A673 (cell line): ENCODE data around the gene CTAG2. TPM values are rescaled to one million over a fixed set of nuclear protein-coding genes. Genes with fewer than 3 reads are reported as not detected.

Experiments used
- BruUV-seq: library from RNA; stranded (reverse); fragments of 400-500 nt; replicated peaks from 2 replicates; lab custom pipeline; 2021; lab: Mats Ljungman, UMichigan
- CTCF ChIA-PET: fragments of 300-600 bp; sonication (Branson Sonifier 250); formaldehyde crosslinking; loops from one replicate; lab custom pipeline; 2022; ENCODE audit warnings: antibody characterized with exemption; lab: Charles Lee
- POLR2A ChIA-PET: fragments of 300-600 bp; sonication (Branson Sonifier 250); formaldehyde crosslinking; loops from one replicate; lab custom pipeline; 2022; ENCODE audit warnings: antibody characterized with exemption; ENCODE audit not compliant: low non-redundant PET; lab: Charles Lee
- DNase-seq: peaks from one replicate; pipeline ENCODE4 v3.0.0-alpha.2; 2015; ENCODE audit warnings: low spot score
- H3K27ac ChIP-seq: fragments of 200-600 bp; sonication (generic); 2 replicates; pipeline ENCODE4 v1.5.1; 2016; ENCODE audit warnings: mixed run types, low read depth, mild to moderate bottlenecking, mixed read lengths, antibody characterized with exemption, low read length; ENCODE audit not compliant: poor library complexity, severe bottlenecking
- H3K27me3 ChIP-seq: fragments of 200-600 bp; sonication (generic); replicated peaks from 2 replicates; pipeline ENCODE4 v1.6.1; 2017; ENCODE audit warnings: mixed run types, low read depth, mild to moderate bottlenecking, mixed read lengths, antibody characterized with exemption, low read length; ENCODE audit not compliant: insufficient read depth, poor library complexity
- H3K36me3 ChIP-seq: fragments of 200-600 bp; sonication (generic); 2 replicates; pipeline ENCODE4 v1.6.1; 2016; ENCODE audit warnings: mixed run types, mild to moderate bottlenecking, mixed read lengths, antibody characterized with exemption, low read length; ENCODE audit not compliant: insufficient read depth, poor library complexity, severe bottlenecking
- H3K4me1 ChIP-seq: fragments of 200-600 bp; sonication (generic); 2 replicates; pipeline ENCODE4 v1.6.1; 2017; ENCODE audit warnings: mixed run types, mild to moderate bottlenecking, mixed read lengths, antibody characterized with exemption, low read length; ENCODE audit not compliant: insufficient read depth, poor library complexity, severe bottlenecking
- H3K4me3 ChIP-seq: fragments of 200-600 bp; sonication (generic); 2 replicates; pipeline ENCODE4 v1.5.1; 2016; ENCODE audit warnings: low read depth, mixed run types, mild to moderate bottlenecking, mixed read lengths, low read length; ENCODE audit not compliant: poor library complexity, severe bottlenecking
- H3K9me3 ChIP-seq: fragments of 200-600 bp; sonication (generic); 2 replicates; pipeline ENCODE4 v1.6.1; 2016; ENCODE audit warnings: mixed run types, low read depth, mild to moderate bottlenecking, mixed read lengths, antibody characterized with exemption, low read length; ENCODE audit not compliant: poor library complexity, severe bottlenecking
- EZH2 ChIP-seq: fragments of 200-600 bp; sonication (generic); IDR thresholded peaks from 2 replicates; pipeline ENCODE4 v1.6.1; 2017; ENCODE audit warnings: borderline replicate concordance, low read depth, mild to moderate bottlenecking, mixed read lengths, antibody characterized with exemption, low read length; ENCODE audit not compliant: poor library complexity, severe bottlenecking
- intact Hi-C: fragments of 100-400 bp; cut with micrococcal nuclease; formaldehyde crosslinking; loops from one replicate; pipeline ENCODE4 v1.10.0; 2022; ENCODE audit not compliant: unreplicated experiment
- total RNA-seq: library from RNA; stranded (reverse); gene quantifications from 2 replicates; pipeline ENCODE4 v1.2.3, GENCODE V29; 2021
- TF ChIP-seq, protein P1 (sequence below): fragments of 300-800, 200-600 bp; sonication (generic); conservative IDR thresholded peaks from 2 replicates; pipeline ENCODE4 v1.5.1; 2017; ENCODE audit warnings: low read depth, mild to moderate bottlenecking, antibody characterized with exemption, low read length, moderate library complexity, mixed read lengths

Gene CTAG2
- total RNA-seq, 1 experiment from 2014 or later, result not detected

DNA sequence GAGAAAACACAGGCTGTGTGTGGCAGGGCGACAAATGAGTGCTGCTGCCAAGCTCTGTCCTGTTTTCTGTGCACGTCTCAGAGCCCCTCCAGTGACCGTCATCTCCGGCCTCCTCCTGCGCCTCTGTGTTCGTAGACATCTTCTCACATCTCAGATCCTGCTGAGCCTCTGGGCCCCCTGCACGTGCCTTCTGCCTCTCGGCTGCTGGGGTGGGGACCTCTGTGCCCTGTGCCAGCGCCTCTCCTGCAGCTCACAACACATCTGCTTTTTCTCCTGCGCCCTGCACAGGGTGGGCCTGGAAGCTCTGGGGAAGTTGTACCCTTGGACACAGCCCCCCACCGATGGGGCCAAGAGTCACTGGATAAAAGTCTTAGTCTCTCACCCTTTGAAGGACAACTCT is 2.4 kb upstream of the CTAG2 start:
- TF ChIP-seq, protein P1, sequence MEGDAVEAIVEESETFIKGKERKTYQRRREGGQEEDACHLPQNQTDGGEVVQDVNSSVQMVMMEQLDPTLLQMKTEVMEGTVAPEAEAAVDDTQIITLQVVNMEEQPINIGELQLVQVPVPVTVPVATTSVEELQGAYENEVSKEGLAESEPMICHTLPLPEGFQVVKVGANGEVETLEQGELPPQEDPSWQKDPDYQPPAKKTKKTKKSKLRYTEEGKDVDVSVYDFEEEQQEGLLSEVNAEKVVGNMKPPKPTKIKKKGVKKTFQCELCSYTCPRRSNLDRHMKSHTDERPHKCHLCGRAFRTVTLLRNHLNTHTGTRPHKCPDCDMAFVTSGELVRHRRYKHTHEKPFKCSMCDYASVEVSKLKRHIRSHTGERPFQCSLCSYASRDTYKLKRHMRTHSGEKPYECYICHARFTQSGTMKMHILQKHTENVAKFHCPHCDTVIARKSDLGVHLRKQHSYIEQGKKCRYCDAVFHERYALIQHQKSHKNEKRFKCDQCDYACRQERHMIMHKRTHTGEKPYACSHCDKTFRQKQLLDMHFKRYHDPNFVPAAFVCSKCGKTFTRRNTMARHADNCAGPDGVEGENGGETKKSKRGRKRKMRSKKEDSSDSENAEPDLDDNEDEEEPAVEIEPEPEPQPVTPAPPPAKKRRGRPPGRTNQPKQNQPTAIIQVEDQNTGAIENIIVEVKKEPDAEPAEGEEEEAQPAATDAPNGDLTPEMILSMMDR, result no peak
- TF ChIP-seq EZH2, result no peak
- Histone ChIP-seq H3K27ac (no peak overlapping the region), H3K9me3 (no peaks in the 10 kb centered on the region), H3K4me1 (no peaks in the 10 kb centered on the region), H3K27me3 (no peaks in the 10 kb centered on the region), H3K4me3 (no peak overlapping the region), H3K36me3 (no peaks in the 10 kb centered on the region)
- intact Hi-C loops, result loop anchor here (10.0 kb wide), 1 partner anchor 49 kb away; no protein-coding TSS in a partner anchor
- CTCF ChIA-PET, result no interaction called here
- no peak for DNase-seq
- POLR2A ChIA-PET, result no interaction called here
- no TSS peak for BruUV-seq

DNA sequence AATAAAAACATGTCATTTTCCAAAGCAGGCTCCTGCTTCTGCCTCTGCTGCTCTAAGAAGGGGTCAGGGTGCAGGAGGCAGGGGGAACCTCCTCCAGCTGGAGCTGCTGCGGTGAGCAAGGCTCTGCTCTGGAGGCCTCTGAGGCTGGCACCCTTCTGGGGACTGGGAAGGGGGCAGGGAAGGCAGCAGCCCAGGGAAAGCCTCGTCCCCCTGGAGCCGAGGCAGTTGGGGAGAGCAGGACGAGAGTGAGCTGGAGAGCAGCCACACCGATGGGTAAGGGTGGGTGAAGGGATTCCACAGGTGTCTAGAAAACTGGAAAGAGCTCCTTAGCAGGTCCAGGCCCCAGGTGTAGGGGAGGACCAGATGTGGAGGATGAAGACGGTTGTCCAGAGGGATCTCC is 2.0 kb upstream of the CTAG2 start:
- no peak overlapping the region for H3K27ac ChIP-seq
- intact Hi-C loops, result loop anchor here (10.0 kb wide), 1 partner anchor 49 kb away; no protein-coding TSS in a partner anchor
- no peaks in the 10 kb centered on the region for H3K4me1 ChIP-seq
- H3K9me3 ChIP-seq, result no peaks in the 10 kb centered on the region
- no peak overlapping the region for H3K4me3 ChIP-seq
- no TSS peak for BruUV-seq
- H3K27me3 ChIP-seq, result no peaks in the 10 kb centered on the region
- no peaks in the 10 kb centered on the region for H3K36me3 ChIP-seq
- no peak for TF ChIP-seq EZH2
- TF ChIP-seq, protein P1, result no peak
- POLR2A ChIA-PET, result no interaction called here
- DNase-seq, result no peak
- CTCF ChIA-PET, result no interaction called here

DNA sequence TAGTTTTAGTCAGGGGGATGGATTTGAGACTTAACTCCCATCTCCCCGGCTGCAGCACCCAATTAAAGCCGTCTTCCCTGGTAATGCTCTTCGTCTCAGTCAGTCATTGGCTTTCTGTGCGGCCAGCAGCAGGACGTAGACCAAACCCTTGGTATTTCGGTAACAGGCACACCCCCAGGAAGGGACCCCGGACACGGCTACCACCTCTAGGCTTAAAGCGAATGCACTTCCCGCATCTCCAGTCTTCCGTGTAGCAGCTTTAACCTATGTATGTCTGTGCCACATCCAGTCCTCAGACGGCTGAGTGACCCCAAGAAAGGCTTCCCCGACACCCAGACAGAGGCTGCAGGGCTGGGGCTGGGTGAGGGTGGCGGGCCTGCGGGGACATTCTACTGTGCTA is 1.5 kb upstream of the CTAG2 start:
- no peak overlapping the region for H3K27ac ChIP-seq
- no peaks in the 10 kb centered on the region for H3K9me3 ChIP-seq
- intact Hi-C loops, result loop anchor here (10.0 kb wide), 1 partner anchor 50 kb away; no protein-coding TSS in a partner anchor
- ChIA-PET CTCF (no interaction called here), POLR2A (no interaction called here)
- no peak overlapping the region for H3K4me3 ChIP-seq
- H3K4me1 ChIP-seq, result no peaks in the 10 kb centered on the region
- no peaks in the 10 kb centered on the region for H3K27me3 ChIP-seq
- TF ChIP-seq EZH2, result no peak
- TF ChIP-seq, protein P1, result no peak
- no peaks in the 10 kb centered on the region for H3K36me3 ChIP-seq
- BruUV-seq, result no TSS peak
- DNase-seq, result no peak
